GM10847 (cell line): ENCODE data around the gene ZNF169.
"Not testable (repeated sequence)": the region's sequence is repeated elsewhere in the genome, so short reads cannot be mapped to it uniquely, and the experiment has no call there.

Source experiments
- POLR2A ChIP-seq: IDR thresholded peaks from 2 replicates; pipeline ENCODE4 v1.6.1; 2011; ENCODE audit not compliant: insufficient read length; ENCODE audit errors: extremely low read depth

ZNF169 gene

DNA sequence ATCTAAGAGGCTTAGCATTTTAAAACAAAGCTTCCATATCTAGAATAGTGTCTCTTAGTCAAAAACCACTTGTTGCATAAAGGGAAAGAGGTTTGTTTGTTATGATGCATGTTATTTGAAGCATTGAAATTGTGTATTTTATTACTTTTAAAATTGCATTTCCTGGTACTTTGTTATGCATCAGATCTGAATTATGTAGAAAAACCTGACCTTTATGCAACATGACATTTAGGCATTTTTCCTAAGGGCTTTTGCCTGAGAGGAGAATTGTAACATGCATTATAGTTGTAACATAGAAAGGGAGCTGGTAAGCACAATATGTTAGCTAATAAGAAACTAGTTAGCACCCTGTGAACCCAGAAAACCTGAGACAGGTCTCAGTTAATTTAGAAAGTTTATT lies 22.0 kb downstream of the ZNF169 start:
- no peak for TF ChIP-seq POLR2A

- no peak for TF ChIP-seq POLR2A
Observed at GRCh38 chr9:94286116-94286515, 27.0 kb downstream of the ZNF169 start.

DNA sequence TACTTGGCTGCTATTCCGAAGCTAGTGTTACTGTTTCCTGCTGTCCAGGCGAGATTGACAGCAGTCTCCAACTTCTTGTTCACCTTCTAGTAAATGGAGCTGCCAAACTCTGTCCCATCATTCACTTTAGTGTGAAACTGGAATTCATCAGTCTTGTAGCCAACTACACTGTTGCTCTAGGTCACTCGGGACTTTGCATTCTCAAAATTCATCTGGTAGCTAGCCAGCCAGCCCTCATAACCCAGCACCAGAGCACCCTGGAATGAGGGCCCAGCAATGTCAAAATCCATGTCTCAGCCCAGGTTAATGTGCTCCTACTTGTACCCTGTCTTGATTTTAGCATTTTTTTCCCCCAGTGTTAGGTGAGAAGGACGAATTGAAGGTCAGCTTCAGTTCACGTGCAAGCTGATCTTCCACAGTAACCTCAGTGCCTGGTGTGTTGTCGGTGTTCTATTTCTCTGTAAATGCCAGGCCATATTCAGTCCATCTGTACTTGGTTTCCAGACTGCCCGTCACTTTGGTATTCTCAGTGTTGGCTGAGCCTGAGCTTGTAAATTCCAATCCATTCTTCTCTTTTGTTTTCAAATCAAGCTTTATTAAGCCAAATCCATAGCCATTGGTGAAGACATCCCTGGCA lies 28.9 kb downstream of the ZNF169 start:
- TF ChIP-seq POLR2A, result no peak

DNA sequence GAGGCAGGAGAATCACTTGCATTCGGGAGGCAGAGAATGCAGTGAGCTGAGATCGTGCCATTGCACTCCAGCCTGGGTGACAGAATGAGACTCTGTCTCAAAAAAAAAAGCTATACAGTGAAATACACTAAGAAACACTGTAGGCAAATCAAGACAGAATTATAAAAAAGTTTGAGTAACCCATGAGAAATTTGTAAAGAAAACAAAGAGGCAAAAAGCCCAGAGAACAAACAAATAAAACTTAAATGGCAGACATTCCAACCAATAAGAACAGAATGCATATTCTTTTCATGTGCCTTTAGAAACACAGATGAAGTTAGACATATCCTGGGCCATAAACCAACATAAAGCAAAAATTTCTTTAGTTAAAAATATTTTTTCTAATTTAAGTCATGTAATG lies 30.6 kb downstream of the ZNF169 start:
- TF ChIP-seq POLR2A, result no peak

DNA sequence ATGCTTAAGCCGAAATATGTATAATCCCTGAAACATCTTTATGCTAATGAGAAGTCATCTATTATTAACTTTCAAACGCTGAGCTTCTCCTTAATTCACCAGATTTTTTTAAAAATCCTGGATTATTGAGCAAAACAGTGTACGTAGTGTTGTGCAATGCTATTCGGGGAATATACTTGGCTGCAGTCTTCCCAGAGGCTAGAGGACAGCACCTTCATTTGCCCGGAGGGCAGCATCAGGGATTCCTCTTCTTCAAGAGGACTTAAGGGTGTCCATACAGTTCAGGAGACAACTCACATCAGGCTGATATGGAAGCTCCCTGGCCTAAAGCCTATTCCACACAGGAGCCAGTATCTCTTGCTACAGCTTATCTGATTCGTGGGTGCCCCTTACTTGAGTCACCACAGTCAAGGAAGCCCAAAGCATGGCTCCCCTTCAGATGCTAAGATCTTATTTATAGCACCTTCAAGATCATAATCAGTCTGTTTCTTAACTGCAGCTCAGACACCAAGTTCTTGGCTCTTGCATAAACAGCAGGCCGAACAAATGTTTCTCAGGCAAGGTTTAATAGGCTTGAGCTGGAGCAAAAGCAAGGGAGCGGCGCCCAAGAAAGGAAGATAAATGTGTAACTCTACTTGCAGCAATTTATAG lies 40.0 kb downstream of the ZNF169 start:
- TF ChIP-seq POLR2A, result no peak

GRCh38 chr9:94300470-94301301 lies 41.6 kb downstream of the ZNF169 start:
- TF ChIP-seq POLR2A, result no peak

GRCh38 chr9:94301583-94301982 lies 42.5 kb downstream of the ZNF169 start:
- no peak for TF ChIP-seq POLR2A

GRCh38 chr9:94302426-94302825 lies 43.3 kb downstream of the ZNF169 start:
- TF ChIP-seq POLR2A, result no peak

DNA sequence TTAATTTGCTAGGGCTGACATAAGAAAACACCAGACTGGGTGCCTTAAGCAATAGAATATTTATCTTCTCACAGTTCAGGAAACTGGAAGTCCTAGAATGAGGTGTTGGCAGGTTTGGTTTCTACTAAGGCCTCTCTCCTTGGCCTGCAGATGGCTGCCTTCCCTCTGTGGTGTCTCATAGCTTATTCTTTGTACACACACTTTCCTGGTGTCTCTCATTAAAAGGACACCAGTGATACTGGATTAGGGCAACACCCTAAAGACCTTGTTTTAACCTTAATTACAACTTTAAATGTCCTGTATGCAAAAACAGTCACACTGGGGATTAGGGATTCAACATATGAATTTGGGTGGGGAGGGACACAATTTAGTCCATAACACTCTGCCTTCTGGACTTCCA lies 44.2 kb downstream of the ZNF169 start:
- no peak for TF ChIP-seq POLR2A

GRCh38 chr9:94328544-94328943 lies 69.4 kb downstream of the ZNF169 start, which contains the start of gene NUTM2F:
TSS of gene NUTM2F (minus strand) at chr9:94328644. CDS start at chr9:94328623, 21 bp downstream.
- not testable (repeated sequence) for TF ChIP-seq POLR2A
